DLD1 (cell line): ENCODE measurements around the gene PAPPA.

Source experiments
- in situ Hi-C: cut with HindIII; loops from 2 replicates; pipeline ENCODE4 v1.10.0; 2017; ENCODE audit warnings: low sequenced_read_pairs

Gene PAPPA

GRCh38 chr9:116152390-116152789, 1.2 kb upstream of the PAPPA start:
- in situ Hi-C loops = no loop called here

GRCh38 chr9:116152941-116153764, 438 bp upstream of the PAPPA start:
- in situ Hi-C loops = no loop called here

- in situ Hi-C loops = no loop called here
Observed at GRCh38 chr9:116154334-116154975, 864 bp downstream of the PAPPA start.

GRCh38 chr9:116154976-116155697, 1.5 kb downstream of the PAPPA start:
- in situ Hi-C loops = no loop called here

- in situ Hi-C loops = no loop called here
Observed at GRCh38 chr9:116155698-116156039, 2.1 kb downstream of the PAPPA start.

GRCh38 chr9:116156621-116157314, 3.2 kb downstream of the PAPPA start:
- in situ Hi-C loops = no loop called here

GRCh38 chr9:116157436-116158138, 4.0 kb downstream of the PAPPA start:
- in situ Hi-C loops = no loop called here

- in situ Hi-C loops = no loop called here
Observed at GRCh38 chr9:116160676-116161571, 7.3 kb downstream of the PAPPA start.

GRCh38 chr9:116162241-116162781, 8.7 kb downstream of the PAPPA start:
- in situ Hi-C loops = no loop called here

GRCh38 chr9:116163293-116164055, 9.9 kb downstream of the PAPPA start:
- in situ Hi-C loops = no loop called here

- in situ Hi-C loops = no loop called here
Observed at GRCh38 chr9:116165912-116166311, 12.3 kb downstream of the PAPPA start.

GRCh38 chr9:116166713-116167112, 13.1 kb downstream of the PAPPA start:
- in situ Hi-C loops = no loop called here

- in situ Hi-C loops = no loop called here
Observed at GRCh38 chr9:116168231-116168630, 14.6 kb downstream of the PAPPA start.

GRCh38 chr9:116172216-116172615, 18.6 kb downstream of the PAPPA start:
- in situ Hi-C loops = no loop called here

GRCh38 chr9:116174347-116174746, 20.8 kb downstream of the PAPPA start:
- in situ Hi-C loops = no loop called here

GRCh38 chr9:116175614-116176013, 22.0 kb downstream of the PAPPA start:
- in situ Hi-C loops = loop anchor here (5.0 kb wide), 1 partner anchor 47 kb away; no protein-coding TSS in a partner anchor

- in situ Hi-C loops = loop anchor here (5.0 kb wide), 1 partner anchor 44 kb away; no protein-coding TSS in a partner anchor
Observed at GRCh38 chr9:116178481-116179211, 25.1 kb downstream of the PAPPA start.

- in situ Hi-C loops = loop anchor here (5.0 kb wide), 1 partner anchor 43 kb away; no protein-coding TSS in a partner anchor
Observed at GRCh38 chr9:116179568-116179967, 26.0 kb downstream of the PAPPA start.
